Keratinocyte (primary cell): Measurements from ENCODE around the gene AEN. TPM values are rescaled to one million over a fixed set of nuclear protein-coding genes. Genes with fewer than 3 reads are reported as not detected.

Source experiments
- DNase-seq: peaks from one replicate; pipeline ENCODE4 v3.0.0-alpha.2; 2011; ENCODE audit warnings: low read depth, missing footprints, low spot score
- FAIRE-seq: peaks from 2 replicates; lab custom pipeline; 2011; peaks lifted over from hg19 to GRCh38; lab: Jason Lieb, UNC
- H2AFZ ChIP-seq: 2 replicates; pipeline ENCODE4 v1.6.0; 2012; ENCODE audit warnings: low read length, control low read depth, inconsistent platforms; ENCODE audit not compliant: control insufficient read depth
- H3K27ac ChIP-seq: 2 replicates; pipeline ENCODE4 v1.5.1; 2011; ENCODE audit warnings: low read length; ENCODE audit not compliant: control insufficient read depth, insufficient read depth
- H3K27me3 ChIP-seq: 3 replicates; pipeline ENCODE4 v1.6.0; 2011; ENCODE audit warnings: low read length; ENCODE audit not compliant: control insufficient read depth, insufficient read depth; ENCODE audit errors: extremely low read depth
- H3K36me3 ChIP-seq, 2 experiments: 2 replicates in 1 of 2; 3 replicates in 1 of 2; pipeline ENCODE4 v1.5.1; 2011; ENCODE audit warnings: low read length in 2 of 2, mild to moderate bottlenecking in 1 of 2; ENCODE audit not compliant: control insufficient read depth in 2 of 2, insufficient read depth in 2 of 2; ENCODE audit errors: extremely low read depth in 1 of 2
- H3K4me1 ChIP-seq: 3 replicates; pipeline ENCODE4 v1.5.1; 2011; ENCODE audit warnings: low read length; ENCODE audit not compliant: control insufficient read depth, insufficient read depth; ENCODE audit errors: extremely low read depth
- H3K4me2 ChIP-seq: 3 replicates; pipeline ENCODE4 v1.6.0; 2011; ENCODE audit warnings: low read depth, low read length; ENCODE audit not compliant: control insufficient read depth, insufficient read depth; ENCODE audit errors: extremely low read depth
- H3K4me3 ChIP-seq, 3 experiments: fragments of 200-600 bp in 1 of 3; sonication (generic) in 1 of 3; 2 replicates in 2 of 3; 3 replicates in 1 of 3; pipeline ENCODE4 v1.5.1; 2011 to 2016; ENCODE audit warnings: low read length in 3 of 3, mild to moderate bottlenecking in 3 of 3, control low read depth in 2 of 3, inconsistent platforms in 1 of 3, low read depth in 1 of 3, mixed read lengths in 1 of 3, mixed run types in 1 of 3, moderate library complexity in 1 of 3; ENCODE audit not compliant: control insufficient read depth in 2 of 3, insufficient read depth in 2 of 3; ENCODE audit errors: extremely low read depth in 1 of 3
- H3K79me2 ChIP-seq: 2 replicates; pipeline ENCODE4 v1.6.0; 2012; ENCODE audit warnings: low read length; ENCODE audit not compliant: control insufficient read depth, insufficient read depth
- H3K9ac ChIP-seq: 3 replicates; pipeline ENCODE4 v1.6.0; 2011; ENCODE audit warnings: low read length; ENCODE audit not compliant: control insufficient read depth, insufficient read depth; ENCODE audit errors: extremely low read depth
- H3K9me1 ChIP-seq: 3 replicates; pipeline ENCODE4 v1.6.0; 2011; ENCODE audit warnings: low read length; ENCODE audit not compliant: control insufficient read depth, insufficient read depth; ENCODE audit errors: extremely low read depth
- H3K9me3 ChIP-seq: 2 replicates; pipeline ENCODE4 v1.5.1; 2012; ENCODE audit warnings: low read depth, low read length; ENCODE audit not compliant: control insufficient read depth
- H4K20me1 ChIP-seq: 3 replicates; pipeline ENCODE4 v1.6.0; 2011; ENCODE audit warnings: low read length; ENCODE audit not compliant: control insufficient read depth, insufficient read depth; ENCODE audit errors: extremely low read depth
- CTCF ChIP-seq, 3 experiments: IDR thresholded peaks in 1 of 3; conservative IDR thresholded peaks in 1 of 3; optimal IDR thresholded peaks in 1 of 3; 2 replicates in 2 of 3; 3 replicates in 1 of 3; pipeline versions ENCODE3 to v1.5.1; 2011; ENCODE audit warnings: low read length in 3 of 3, mild to moderate bottlenecking in 3 of 3, moderate library complexity in 2 of 3, control low read depth in 1 of 3, inconsistent platforms in 1 of 3; ENCODE audit not compliant: insufficient read depth in 2 of 3; ENCODE audit errors: extremely low read depth in 1 of 3
- EZH2 ChIP-seq: IDR thresholded peaks from one replicate; pipeline ENCODE4 v1.6.1; 2012; ENCODE audit warnings: inconsistent platforms, mild to moderate bottlenecking, low read length, moderate library complexity
- dilution Hi-C: fragments of 300-500 bp; cut with MboI; formaldehyde crosslinking; loops from one replicate; pipeline ENCODE4 v1.7.0; 2020; ENCODE audit warnings: low sequenced_read_pairs; ENCODE audit not compliant: extremely low pct_ligation_motif_present
- polyA plus RNA-seq, 5 experiments: library from polyadenylated mRNA; depleted of rRNA in 3 of 5; stranded (reverse) in 3 of 5; stranded (forward) in 1 of 5; unstranded in 1 of 5; fragments of >200 nt; gene quantifications; 1 replicate in 1 of 5; 2 replicates in 3 of 5; 3 replicates in 1 of 5; pipeline versions ENCODE4 v1.2.1 to v1.2.3, GENCODE V29; 2011 to 2012; ENCODE audit warnings: missing spikeins in 2 of 5, low read depth in 1 of 5, low replicate concordance in 1 of 5

The AEN gene
- polyA plus RNA-seq, 1 donor (not counting 4 experiments of a cell fraction or from before 2014, with no cell fraction given), result 27.5 TPM

DNA sequence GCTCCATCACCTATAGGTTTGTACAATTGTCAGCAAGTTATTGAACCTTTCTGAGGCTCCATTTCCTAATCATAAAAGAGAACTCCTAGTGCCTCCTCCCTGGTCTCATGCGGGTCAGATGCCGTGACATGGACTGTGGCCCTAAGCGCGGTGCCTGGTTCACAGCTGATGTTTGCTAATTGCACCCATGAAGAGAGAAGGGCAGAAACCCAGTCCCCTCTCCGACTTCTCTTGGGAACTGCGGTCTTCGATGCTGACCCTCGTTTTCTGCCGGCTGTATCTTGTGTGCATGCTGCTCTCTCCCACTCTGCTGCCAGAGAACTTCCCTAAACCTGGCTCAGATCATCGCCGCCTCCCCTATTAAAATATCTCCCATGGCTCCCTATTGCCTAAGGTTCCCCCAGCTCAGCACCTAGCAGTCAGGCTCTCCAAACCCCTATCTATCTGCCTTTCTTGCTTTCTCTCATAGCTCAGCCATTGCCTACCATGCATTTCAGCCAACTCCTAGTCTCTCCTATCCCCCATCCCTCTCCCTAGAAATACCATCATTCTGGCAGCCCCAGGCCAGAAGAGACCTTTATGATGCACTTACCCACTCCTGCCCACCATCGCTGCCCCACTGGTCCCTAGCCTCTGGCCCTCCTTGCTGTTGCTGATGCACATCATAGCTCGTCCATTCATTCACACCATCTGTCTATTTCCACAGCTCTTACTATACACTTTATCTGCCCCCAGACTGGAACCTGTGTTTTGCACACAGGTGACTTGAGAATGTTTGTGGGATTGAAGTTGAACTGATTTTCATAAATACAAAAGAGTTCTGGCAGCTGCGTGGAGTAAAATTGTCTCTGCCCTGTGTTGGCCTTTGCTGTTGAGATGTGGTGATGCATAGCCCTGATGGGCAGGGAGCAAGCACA lies 24.3 kb downstream of the AEN start:
- DNase-seq (no peak), FAIRE-seq (no peak)
- H3K36me3 ChIP-seq, result no peaks in the 10 kb centered on the region
- no peaks in the 10 kb centered on the region for H3K27me3 ChIP-seq
- H3K9ac ChIP-seq, result no peak overlapping the region
- dilution Hi-C loops, result no loop called here
- no peak overlapping the region for H2AFZ ChIP-seq
- H4K20me1 ChIP-seq, result no peaks in the 10 kb centered on the region
- no peak overlapping the region for H3K27ac ChIP-seq
- peaks cover 29% of the 10 kb centered on the region for H3K4me1 ChIP-seq
- H3K4me2 ChIP-seq, result no peak overlapping the region
- no peaks in the 10 kb centered on the region for H3K9me1 ChIP-seq
- no peak overlapping the region for H3K4me3 ChIP-seq
- no peaks in the 10 kb centered on the region for H3K9me3 ChIP-seq
- TF ChIP-seq EZH2 (no peak), CTCF (optimal IDR thresholded peaks at IDR 0.05 in 1 of 3, IDR thresholded peaks at IDR 0.05 in 1 of 3, conservative IDR thresholded peaks at IDR 0.05 in 1 of 3; ENCODE audit: extremely low read depth in 1 of 3, insufficient read depth in 2 of 3, low read length in 3 of 3) (no peak)
- H3K79me2 ChIP-seq, result no peaks in the 10 kb centered on the region

GRCh38 chr15:88646088-88646405 lies 24.9 kb downstream of the AEN start:
- Histone ChIP-seq H3K4me3 (no peak overlapping the region), H3K79me2 (no peaks in the 10 kb centered on the region), H3K9me3 (no peaks in the 10 kb centered on the region), H3K4me2 (no peak overlapping the region), H3K4me1 (peaks cover 29% of the 10 kb centered on the region), H3K27ac (no peak overlapping the region), H2AFZ (no peak overlapping the region), H4K20me1 (no peaks in the 10 kb centered on the region), H3K36me3 (no peaks in the 10 kb centered on the region), H3K9me1 (no peaks in the 10 kb centered on the region), H3K9ac (no peak overlapping the region), H3K27me3 (no peaks in the 10 kb centered on the region)
- dilution Hi-C loops, result no loop called here
- TF ChIP-seq CTCF (optimal IDR thresholded peaks at IDR 0.05 in 1 of 3, IDR thresholded peaks at IDR 0.05 in 1 of 3, conservative IDR thresholded peaks at IDR 0.05 in 1 of 3; ENCODE audit: extremely low read depth in 1 of 3, insufficient read depth in 2 of 3, low read length in 3 of 3) (no peak), EZH2 (no peak)
- FAIRE-seq, result no peak
- no peak for DNase-seq
